Kidney (tissue), 14 donors: Measurements from ENCODE around the gene SDE2. TPM values are rescaled to one million over a fixed set of nuclear protein-coding genes. Genes with fewer than 3 reads are reported as not detected.

Source experiments
- DNase-seq, 5 donors: peaks; one replicate each; pipeline ENCODE4 v3.0.0-alpha.2; 2013 to 2020
- FAIRE-seq: peaks from 2 replicates; lab custom pipeline; 2012; peaks lifted over from hg19 to GRCh38; lab: Jason Lieb, UNC
- H3K27ac ChIP-seq, 2 donors: one replicate each; pipeline ENCODE4 v1.7.0; 2013; ENCODE audit warnings: low read depth in 2 of 2, low read length in 2 of 2, inconsistent platforms in 1 of 2
- H3K27me3 ChIP-seq: one replicate; pipeline ENCODE4 v1.7.1; 2013; ENCODE audit warnings: low read length, inconsistent platforms; ENCODE audit not compliant: control insufficient read depth, insufficient read depth
- H3K36me3 ChIP-seq, 3 donors: one replicate each; pipeline versions ENCODE4 v1.7.0 to v1.7.1; 2013; ENCODE audit warnings: low read length in 3 of 3, control low read depth in 1 of 3, inconsistent platforms in 1 of 3; ENCODE audit not compliant: insufficient read depth in 3 of 3, control insufficient read depth in 2 of 3
- H3K4me1 ChIP-seq, 3 donors: one replicate each; pipeline versions ENCODE4 v1.7.0 to v1.7.1; 2013; ENCODE audit warnings: low read length in 3 of 3, inconsistent platforms in 1 of 3, low read depth in 1 of 3; ENCODE audit not compliant: control insufficient read depth in 2 of 3, insufficient read depth in 2 of 3
- H3K4me3 ChIP-seq, 3 donors: one replicate each; pipeline versions ENCODE4 v1.7.0 to v1.8.1; 2013; ENCODE audit warnings: low read length in 3 of 3, control low read depth in 1 of 3, inconsistent platforms in 1 of 3
- H3K9ac ChIP-seq, 3 donors: one replicate each; pipeline versions ENCODE4 v1.7.0 to v1.7.1; 2013; ENCODE audit warnings: low read length in 3 of 3, control low read depth in 1 of 3, inconsistent platforms in 1 of 3
- H3K9me3 ChIP-seq, 3 donors: one replicate each; pipeline versions ENCODE4 v1.7.0 to v1.7.1; 2013; ENCODE audit warnings: low read length in 3 of 3, control low read depth in 1 of 3, inconsistent platforms in 1 of 3; ENCODE audit not compliant: control insufficient read depth in 2 of 3, insufficient read depth in 1 of 3
- CTCF ChIP-seq: IDR thresholded peaks from 3 replicates; pipeline ENCODE4 v1.5.1; 2012; ENCODE audit warnings: mild to moderate bottlenecking, moderate library complexity, borderline replicate concordance; ENCODE audit not compliant: insufficient read depth; ENCODE audit errors: extremely low read depth
- intact Hi-C: fragments of 100-400 bp; cut with DNase I; formaldehyde crosslinking; loops from one replicate; pipeline ENCODE4 v1.11.1; 2022
- polyA plus RNA-seq: library from polyadenylated mRNA; stranded (reverse); fragments of 350-450 nt; fragmentation: Illumina TruSeq; extraction: RNeasy Lipid Tissue Mini Kit (QIAGEN cat#74804); gene quantifications from one replicate; pipeline ENCODE4 v1.2.3, GENCODE V29; 2014; ENCODE audit warnings: low read depth, low replicate concordance; ENCODE audit not compliant: insufficient read depth
- total RNA-seq: library from RNA; stranded (reverse); fragmentation: NEBNext Ultra II Directional; extraction: Animal tissue kit (Norgen Biotek cat#: 25700); gene quantifications from one replicate; pipeline ENCODE4 v1.2.1, GENCODE V29; 2021
- donor health status: control.
- donor health status: control.
- donor health status: control.
- donor health status: control.
- donor health status: control.
- donor health status: DM: yes; HTN: yes; CAD: no.
- donor health status: Normal renal cell carcinoma (clear cell type).

The SDE2 gene
- total and polyA plus RNA-seq, 2 donors from 2014 or later = 3.4 to 19.2 TPM

- no peak for TF ChIP-seq CTCF
- H3K9me3 ChIP-seq = no peaks in the 10 kb centered on the region
- peak in 1 of 5 donors; percentile 56 for DNase-seq
- no peaks in the 10 kb centered on the region for H3K27me3 ChIP-seq
- H3K4me3 ChIP-seq = peak overlapping the region; percentile 71 to 86 (median 79)
- intact Hi-C loops = no loop called here
- FAIRE-seq = no peak
- H3K9ac ChIP-seq = peak overlapping the region; percentile 47 to 89 (median 83)
- no peaks in the 10 kb centered on the region for H3K36me3 ChIP-seq
- peaks cover 0 to 10% (median 3%) of the 10 kb centered on the region in 3 donors for H3K4me1 ChIP-seq
- H3K27ac ChIP-seq = peak overlapping the region; percentile 98
These were observed 782 bp upstream of the SDE2 start for GRCh38 chr1:225999912-226000337.

GRCh38 chr1:225998560-225999226, 450 bp downstream of the SDE2 start:
- H3K9me3 ChIP-seq = no peaks in the 10 kb centered on the region
- peak overlapping the region; percentile 75 to 86 for H3K27ac ChIP-seq
- no peaks in the 10 kb centered on the region for H3K27me3 ChIP-seq
- intact Hi-C loops = no loop called here
- FAIRE-seq = no peak
- H3K4me3 ChIP-seq = peak overlapping the region; percentile 87 to 96 (median 89)
- H3K9ac ChIP-seq = peak overlapping the region; percentile 78 to 95 (median 88)
- peak in 1 of 5 donors; percentile 30 for DNase-seq
- no peak for TF ChIP-seq CTCF
- H3K36me3 ChIP-seq = peaks cover 0 to 4% (median 3%) of the 10 kb centered on the region in 3 donors
- H3K4me1 ChIP-seq = peaks cover 0 to 10% (median 3%) of the 10 kb centered on the region in 3 donors

GRCh38 chr1:225996946-225997545, 2.1 kb downstream of the SDE2 start:
- Histone ChIP-seq H3K4me1 (peaks cover 0 to 10% (median 3%) of the 10 kb centered on the region in 3 donors), H3K27ac (no peak overlapping the region), H3K4me3 (no peak overlapping the region), H3K9ac (peak overlapping the region in 1 of 3 donors; percentile 3), H3K9me3 (no peaks in the 10 kb centered on the region), H3K36me3 (peaks cover 2 to 12% (median 12%) of the 10 kb centered on the region in 3 donors), H3K27me3 (no peaks in the 10 kb centered on the region)
- TF ChIP-seq CTCF = no peak
- intact Hi-C loops = no loop called here
- DNase-seq (no peak), FAIRE-seq (no peak)
